Measurements from ENCODE around the gene TMEM138.

TMEM138 gene

GRCh38 chr11:61411589-61411988 lies 49.4 kb downstream of the TMEM138 start:
- TF ChIP-seq CTCF (IDR thresholded peaks at IDR 0.05; ENCODE audit: low read depth, low read length), result no peak
- DNase-seq (ENCODE audit: extremely low read depth, low read depth), result no peak

GRCh38 chr11:61413496-61413895 lies 51.3 kb downstream of the TMEM138 start:
- TF ChIP-seq CTCF (IDR thresholded peaks at IDR 0.05; ENCODE audit: low read depth, low read length), result no peak
- no peak for DNase-seq (ENCODE audit: extremely low read depth, low read depth)

- TF ChIP-seq CTCF (IDR thresholded peaks at IDR 0.05; ENCODE audit: low read depth, low read length), result no peak
- DNase-seq (ENCODE audit: extremely low read depth, low read depth), result no peak
These were observed 52.4 kb downstream of the TMEM138 start for GRCh38 chr11:61414547-61414946.

GRCh38 chr11:61415381-61415780 lies 53.2 kb downstream of the TMEM138 start:
- DNase-seq (ENCODE audit: extremely low read depth, low read depth), result no peak
- no peak for TF ChIP-seq CTCF (IDR thresholded peaks at IDR 0.05; ENCODE audit: low read depth, low read length)

- no peak for DNase-seq (ENCODE audit: extremely low read depth, low read depth)
- TF ChIP-seq CTCF (IDR thresholded peaks at IDR 0.05; ENCODE audit: low read depth, low read length), result no peak
These were observed 54.8 kb downstream of the TMEM138 start for GRCh38 chr11:61416941-61417340.

GRCh38 chr11:61417670-61418069 lies 55.5 kb downstream of the TMEM138 start:
- no peak for DNase-seq (ENCODE audit: extremely low read depth, low read depth)
- no peak for TF ChIP-seq CTCF (IDR thresholded peaks at IDR 0.05; ENCODE audit: low read depth, low read length)

- TF ChIP-seq CTCF (IDR thresholded peaks at IDR 0.05; ENCODE audit: low read depth, low read length), result no peak
- no peak for DNase-seq (ENCODE audit: extremely low read depth, low read depth)
These were observed 56.0 kb downstream of the TMEM138 start for GRCh38 chr11:61418136-61418535.
